HG03196 (cell line): ENCODE measurements around the gene MYH4.

Experiments used
- ATAC-seq: cut with Tn5 transposase; IDR thresholded peaks from one replicate; pipeline ENCODE4 v1.9.1; 2021; ENCODE audit not compliant: unreplicated experiment

MYH4 gene

DNA sequence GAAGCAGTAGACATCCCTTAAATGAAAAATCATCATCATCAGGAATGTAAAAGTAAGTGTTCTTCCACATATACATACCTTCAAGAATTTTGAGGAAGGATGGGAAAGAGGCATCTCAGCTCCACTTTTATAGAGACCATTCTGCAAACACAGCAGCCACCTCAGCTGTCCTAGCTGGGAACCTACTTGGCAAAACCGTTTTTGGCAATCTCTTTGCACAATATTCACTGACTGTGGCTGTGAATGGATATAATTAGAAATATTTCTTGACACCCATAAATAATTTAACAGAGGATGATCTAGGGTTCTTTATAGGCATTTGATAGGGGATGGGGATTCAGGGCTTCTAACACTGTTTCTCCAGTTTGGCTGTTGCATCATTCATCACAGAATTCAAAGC is at the start of gene MYH4:
MYH4 (minus strand) TSS at position 101 of the 400 bp plus-strand sequence. CDS start 2,814 bp downstream, outside the sequence.
- ATAC-seq: no peak

DNA sequence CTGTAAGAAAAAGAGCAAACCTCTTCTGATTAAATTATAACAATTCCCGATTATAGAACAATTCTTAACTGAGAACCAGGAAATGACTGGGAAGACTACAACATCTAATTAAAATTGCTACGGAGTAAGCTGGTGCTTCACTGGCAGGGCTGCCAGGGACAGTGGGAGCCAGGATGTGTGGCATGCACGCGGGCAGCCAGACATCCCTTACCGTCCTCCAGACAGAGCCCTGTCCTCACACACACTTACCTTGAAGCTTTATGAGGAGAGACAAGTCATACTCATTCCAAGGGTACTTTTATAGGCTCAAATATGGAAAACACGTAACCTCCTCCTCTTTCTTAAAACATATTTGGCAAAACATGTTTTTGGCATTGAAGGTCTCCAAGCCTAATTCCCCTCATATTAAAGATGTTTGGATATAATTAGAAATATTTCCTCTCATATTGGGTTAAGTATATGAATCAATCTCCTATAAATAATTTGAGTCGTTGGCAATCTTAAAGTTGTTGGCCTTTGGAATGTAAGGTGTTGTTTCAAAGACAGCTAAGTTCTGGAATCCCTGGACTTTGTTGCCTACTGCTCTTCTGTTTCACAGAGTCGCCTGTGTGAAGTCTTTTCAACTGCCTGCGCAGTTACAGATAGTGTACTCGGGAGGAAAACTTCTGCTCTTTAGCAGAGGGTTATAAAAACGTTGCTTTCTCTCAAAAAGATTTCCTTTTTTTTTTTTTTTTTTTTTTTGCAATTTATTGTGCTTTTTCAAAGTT is 49.1 kb upstream of the MYH4 start, which contains the start of gene MYH1:
MYH1 (minus strand) TSS at position 272 of the 767 bp plus-strand sequence. CDS start 1,900 bp downstream, outside the sequence.
- ATAC-seq: no peak

DNA sequence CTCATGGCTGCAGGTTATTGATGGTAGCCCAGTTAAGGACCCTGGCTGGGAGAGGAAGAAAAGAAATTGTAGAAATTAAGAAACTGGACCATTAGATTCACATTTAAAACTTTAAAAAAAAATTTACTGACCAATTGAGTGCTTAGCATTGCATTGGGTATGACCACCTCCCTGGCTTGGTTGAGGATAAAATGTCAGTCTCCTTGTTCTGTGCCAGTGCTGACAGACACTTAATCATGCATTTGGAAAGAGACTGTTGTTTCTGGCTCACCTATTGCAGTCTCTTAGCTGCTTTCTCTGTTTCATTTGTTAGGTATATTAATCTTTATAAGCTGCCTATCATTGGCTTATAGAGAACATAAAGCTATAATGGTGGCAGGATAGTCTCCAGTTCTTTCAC is 47.3 kb upstream of the MYH4 start:
- ATAC-seq: no peak

DNA sequence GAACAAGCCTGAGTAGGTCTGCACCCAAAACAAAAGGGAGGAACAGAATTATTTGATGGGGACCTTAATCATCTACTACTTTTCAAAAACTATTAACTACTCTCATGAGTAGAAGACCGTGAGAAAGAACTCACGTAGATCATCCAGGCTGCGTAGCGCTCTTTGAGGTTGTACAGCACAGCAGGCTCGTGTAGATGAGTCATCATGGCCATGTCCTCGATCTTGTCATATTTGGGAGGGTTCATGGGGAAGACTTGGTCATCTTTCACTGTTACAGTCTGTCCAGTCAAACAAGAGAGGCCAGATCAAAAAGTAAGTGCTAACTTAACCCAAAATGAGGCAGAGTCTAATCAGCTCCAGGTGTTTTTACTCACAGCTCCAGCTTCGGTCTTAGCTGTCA is 46.7 kb upstream of the MYH4 start:
- ATAC-seq: no peak

DNA sequence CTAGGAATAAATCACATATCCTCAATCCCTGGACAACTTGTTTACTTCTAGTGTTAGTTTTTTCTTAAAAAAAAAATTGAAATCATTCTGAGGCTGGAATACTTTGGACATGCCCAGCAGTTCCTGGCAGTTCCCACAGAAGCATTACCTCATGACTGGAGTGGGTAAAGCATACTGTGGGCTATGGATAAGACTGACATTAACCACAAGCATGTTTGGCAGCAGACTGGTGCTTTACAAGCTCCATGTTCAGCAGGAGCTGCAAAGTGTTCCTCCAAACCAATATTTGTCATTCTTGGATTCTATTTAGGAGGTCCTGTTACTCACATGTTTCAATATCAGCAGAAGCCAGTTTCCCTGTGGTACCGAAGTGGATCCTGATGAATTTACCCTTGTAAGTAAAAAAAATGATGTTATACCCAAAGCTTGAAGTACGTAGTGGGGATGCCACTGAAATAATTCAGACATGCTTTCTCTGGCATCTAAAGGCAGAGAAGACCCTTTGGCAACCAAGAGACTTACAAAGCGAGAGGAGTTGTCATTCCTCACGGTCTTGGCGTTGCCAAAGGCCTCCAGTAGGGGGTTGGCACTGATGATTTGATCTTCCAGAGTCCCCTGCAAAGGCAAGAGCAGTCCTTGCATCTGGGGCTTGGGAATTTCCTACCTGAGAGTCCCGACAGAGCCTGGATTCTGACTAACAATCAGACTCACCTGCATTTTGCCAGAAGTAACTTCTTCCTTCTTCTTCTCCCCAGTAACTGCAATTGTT is 44.1 kb upstream of the MYH4 start:
- ATAC-seq: no peak

DNA sequence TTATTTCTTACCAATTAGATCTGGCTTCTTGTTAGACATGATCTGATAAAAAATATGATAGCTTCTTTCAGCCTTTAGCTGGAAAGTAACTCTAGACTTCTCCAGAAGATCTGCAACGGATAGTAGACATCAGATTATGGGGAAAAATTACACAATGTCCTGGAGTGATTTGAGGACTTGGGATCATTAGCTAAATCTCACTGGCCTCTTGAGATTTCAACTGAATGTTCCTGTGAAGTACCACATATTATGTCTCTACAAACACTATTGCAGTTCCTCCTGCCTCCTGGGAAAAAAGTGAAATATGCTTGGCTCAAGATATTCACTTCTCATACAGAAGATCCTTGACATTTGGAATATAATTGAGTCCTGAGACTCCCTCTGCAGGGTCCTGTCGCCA is 43.5 kb upstream of the MYH4 start:
- no peak for ATAC-seq

DNA sequence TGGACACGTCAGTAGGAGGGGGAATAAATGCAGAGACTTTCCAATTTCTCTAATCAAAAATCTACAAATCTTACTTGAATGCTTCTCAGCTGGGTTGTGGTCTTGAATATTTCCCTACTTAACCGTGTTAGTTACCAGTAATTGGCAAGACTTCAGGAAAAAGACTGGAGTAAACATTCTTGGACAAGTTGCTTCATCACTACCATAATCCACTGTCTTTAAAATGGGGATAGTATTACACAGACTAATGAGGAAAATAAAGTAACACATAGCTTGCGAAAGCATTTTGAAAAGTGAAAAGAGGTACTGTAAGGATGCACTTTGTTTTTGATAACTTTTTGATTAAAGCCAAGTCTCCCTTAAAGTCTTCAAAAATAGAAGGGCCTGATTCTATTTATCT is 30.6 kb upstream of the MYH4 start:
- ATAC-seq: no peak

DNA sequence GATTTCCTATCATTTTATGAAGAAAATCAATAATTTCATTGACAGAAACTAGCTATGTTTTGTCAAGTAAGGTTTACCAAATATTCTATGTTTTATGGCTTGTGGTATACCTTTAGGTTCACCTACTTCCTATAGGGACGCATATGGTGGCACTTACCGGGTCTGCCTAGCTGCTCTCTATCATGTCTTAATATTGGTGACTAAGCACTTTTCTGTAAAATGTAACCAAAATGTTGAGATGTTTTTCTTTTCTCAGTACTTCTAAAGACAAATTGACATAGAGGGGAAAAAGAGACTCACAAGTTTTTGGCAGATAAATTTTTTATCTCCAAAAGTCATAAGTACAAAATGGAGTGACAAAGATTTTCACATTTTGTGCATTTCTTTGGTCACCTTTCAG is 22.6 kb upstream of the MYH4 start:
- no peak for ATAC-seq

DNA sequence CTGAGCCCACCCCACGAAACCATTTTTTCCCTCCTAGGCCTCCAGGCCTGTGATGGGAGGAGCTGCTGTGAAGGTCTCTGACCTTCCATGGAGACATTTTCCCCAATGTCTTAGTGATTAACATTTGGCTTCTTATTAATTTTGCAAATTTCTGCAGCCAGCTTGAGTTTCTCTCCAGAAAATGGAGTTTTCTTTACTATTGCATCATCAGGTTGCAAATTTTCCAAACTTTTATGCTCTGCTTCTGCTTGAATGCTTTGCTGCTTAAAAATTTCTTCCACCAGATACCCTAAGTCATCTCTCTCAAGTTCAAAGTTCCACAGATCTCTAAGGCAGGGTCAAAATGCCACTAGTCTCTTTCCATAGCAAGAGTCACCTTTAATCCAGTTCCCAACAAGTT is 12.9 kb upstream of the MYH4 start:
- ATAC-seq: no peak

DNA sequence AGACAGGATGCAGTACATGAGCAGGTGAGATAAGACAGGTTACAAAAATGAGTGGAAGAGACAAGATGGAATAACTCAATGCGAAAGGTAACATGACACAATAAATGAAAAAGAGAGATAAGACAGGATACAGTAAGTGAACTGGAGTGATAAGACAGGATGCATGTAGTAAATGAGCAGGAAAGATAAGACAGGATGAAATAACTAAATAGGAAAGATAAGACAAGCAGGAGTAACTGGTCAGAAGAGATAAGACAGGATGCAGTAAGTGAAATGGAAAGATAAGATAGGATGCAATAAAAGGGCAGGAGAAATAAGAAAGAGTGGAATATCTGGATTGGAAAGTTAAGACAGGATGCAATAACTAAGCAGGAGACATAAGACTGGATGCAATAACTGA is 8.3 kb upstream of the MYH4 start:
- no peak for ATAC-seq

DNA sequence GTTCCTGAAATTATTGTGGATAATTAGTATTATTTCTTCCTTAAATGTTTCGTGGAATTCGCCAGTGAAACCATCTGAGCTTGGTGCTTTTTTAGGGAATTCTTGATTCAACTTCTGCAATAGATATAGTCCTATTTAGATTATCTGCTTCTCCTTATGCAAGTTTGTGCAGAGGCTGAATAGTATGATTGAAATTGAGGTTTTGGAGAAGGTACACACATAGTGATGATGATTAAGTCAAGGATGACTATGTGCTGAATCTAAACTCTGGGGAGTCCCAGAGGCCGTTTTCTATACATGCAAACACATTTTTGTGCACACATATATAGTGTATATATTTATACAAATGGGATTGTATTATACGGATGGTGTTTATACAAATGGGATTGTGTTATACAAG is 5.2 kb upstream of the MYH4 start:
- no peak for ATAC-seq

DNA sequence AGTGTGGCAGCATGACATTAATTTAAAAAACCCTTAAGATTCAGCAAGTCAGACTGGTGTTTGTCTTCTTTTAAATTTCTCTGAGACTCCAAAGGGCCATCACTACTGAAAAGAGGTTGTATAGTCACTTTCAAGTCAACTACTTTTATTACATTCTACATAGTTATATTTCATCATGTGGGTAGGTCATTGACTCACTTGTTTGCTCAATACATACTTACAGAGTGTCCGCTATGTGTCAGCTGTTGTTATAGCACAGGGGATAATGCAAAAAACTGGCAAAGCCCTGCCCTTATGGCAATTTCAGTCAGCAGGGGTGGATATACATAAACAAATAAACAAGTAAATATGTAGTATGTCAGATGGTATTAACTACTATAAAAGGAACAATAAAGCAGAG is 2.5 kb upstream of the MYH4 start:
- ATAC-seq: no peak

DNA sequence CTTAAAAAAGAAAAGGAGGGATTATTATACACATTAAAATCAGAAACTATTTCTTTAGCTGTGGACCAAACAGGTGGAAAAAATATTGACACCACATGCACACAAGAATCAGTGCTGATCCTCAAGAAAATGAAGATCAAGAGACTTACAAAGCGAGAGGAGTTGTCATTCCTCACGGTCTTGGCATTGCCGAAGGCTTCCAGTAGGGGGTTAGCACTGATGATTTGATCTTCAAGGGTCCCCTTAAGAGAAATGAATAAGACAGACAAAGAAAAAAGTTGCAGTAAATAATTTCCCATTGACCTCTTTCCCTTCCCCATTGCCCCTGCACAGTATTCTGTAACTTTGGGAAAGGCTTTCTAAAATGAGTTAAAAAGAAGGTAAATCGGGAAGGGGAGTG is 6.0 kb downstream of the MYH4 start:
- ATAC-seq: no peak

DNA sequence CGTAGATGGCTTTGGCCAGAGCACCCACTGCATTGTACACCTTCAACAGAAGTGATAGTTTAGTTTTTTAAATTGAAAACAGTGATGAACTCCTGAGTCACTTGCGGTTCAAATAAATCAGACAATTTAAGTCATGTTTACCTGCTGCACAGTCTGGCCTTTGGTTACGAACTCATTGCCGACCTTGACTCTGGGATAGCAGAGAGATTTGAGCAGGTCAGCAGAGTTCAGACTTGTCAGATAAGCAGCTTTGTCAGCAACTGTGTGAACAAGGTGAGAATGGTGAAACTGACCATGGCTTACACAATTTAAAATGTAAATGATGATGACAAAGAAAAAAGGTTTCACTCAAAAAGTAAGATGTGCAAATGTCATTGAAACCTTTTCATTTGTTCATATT is 9.3 kb downstream of the MYH4 start:
- no peak for ATAC-seq

DNA sequence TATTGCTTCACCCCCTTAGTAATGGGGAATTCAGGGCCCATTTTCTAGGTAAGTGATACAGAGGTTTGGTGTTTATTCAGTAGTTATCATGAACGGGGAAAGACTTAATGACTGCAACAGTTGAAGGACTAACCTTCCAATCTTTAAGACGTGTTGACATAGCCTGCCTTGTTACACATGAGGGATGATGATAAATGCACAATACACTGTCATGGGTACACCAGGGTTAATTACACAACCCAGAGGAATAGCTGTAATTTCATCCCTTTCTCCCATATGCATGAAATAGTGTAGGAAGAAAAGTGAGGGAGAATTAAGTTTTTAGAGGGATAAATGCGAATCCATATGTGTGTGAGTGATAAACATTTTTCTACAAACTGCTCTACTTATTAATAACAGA is 10.7 kb downstream of the MYH4 start:
- ATAC-seq: no peak

DNA sequence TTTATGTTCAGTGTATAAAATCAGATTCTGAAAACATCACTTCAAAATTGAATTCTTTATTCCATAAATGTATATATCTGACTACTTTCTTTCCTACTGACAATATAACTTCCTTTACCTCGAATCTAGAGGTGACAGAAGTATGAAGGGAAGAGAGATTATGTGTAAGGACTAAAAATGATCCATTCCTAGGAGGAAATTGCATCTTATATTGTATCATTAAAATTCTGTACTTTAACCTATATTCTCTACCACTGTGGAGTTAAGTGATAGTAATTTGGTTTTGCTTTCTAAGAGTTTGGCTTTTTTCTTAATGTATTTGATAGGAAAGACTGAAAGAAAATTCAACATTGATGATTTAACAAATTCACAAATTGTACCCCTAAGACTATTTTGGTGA is 11.4 kb downstream of the MYH4 start:
- ATAC-seq: no peak

DNA sequence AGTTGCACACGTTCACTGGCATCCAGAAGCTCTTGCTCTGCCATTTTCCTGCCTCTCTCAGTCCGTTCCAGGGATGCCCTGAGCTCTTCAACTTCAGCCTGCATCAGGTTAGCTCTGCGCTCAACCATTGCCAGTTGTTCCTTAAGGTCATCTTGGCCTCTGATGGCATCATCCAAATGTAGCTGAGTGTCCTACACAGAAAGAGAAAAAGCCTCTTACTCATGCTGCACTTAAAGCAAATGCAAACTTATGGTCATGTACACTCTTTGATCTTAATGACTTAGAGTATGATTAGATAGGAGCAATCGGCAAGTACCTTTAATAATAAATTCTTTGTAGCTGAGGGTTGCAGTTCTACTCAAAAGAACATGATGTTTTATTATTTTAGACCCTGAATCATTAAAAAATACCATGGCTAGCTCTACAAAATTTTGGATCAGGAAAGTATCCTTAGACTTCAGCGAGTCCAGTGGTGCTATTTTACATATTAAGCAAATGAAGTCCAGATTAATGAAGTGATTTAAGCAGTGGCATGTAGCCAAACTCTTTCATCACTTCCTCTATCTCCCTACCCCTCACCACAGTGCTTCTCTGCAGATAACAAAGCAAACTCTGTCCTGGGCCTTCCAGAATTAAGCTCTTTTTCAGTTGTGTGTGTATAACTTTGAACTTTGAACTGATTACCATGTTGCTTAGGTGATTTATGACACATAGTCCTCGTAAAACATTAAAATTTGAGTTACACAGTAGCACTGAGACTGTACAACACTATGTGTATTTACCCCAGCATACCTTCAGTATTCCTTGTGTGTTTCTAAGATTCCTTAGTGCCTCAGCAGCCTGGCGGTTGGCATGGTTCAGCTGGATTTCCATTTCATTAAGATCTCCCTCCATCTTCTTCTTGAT is 22.1 kb downstream of the MYH4 start:
- ATAC-seq: no peak

DNA sequence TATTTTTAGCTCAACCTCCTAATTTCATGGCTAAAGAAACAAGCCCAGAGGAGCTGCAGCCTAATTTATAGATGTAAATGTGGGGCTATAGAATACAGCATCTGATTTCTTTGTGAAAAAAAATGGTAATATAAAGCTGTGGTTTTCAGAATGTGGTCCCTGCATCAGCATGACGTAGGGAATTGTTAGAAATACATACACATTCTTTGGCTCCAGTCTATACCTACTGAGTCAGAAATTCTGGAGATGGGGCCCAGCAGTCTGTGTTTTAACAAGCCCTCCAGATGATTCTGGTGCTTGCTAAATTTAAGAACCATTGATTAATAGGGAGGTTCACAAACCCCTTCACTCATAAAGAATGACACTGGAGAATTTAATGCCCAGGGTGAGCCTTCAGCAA is 29.5 kb downstream of the MYH4 start:
- ATAC-seq: no peak

DNA sequence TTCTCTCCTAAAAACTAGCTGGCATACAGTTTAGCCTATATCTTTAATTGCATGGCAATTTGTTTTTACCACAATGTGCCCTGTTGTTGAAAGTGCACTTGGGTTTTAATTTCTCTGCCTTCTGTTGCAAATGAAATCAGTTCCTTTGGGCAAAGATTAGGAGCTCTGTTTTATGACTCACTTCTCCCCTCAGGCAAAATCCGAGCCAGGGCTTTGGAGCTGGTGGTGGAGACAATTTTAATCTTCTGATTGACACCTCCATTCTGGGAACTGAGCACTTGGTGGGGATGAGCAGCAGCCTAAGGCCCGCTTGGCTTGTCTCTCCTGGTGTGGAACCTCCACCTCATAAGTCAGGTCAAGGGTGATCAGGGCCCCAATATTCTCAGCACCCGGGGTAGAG is 34.3 kb downstream of the MYH4 start:
- no peak for ATAC-seq

DNA sequence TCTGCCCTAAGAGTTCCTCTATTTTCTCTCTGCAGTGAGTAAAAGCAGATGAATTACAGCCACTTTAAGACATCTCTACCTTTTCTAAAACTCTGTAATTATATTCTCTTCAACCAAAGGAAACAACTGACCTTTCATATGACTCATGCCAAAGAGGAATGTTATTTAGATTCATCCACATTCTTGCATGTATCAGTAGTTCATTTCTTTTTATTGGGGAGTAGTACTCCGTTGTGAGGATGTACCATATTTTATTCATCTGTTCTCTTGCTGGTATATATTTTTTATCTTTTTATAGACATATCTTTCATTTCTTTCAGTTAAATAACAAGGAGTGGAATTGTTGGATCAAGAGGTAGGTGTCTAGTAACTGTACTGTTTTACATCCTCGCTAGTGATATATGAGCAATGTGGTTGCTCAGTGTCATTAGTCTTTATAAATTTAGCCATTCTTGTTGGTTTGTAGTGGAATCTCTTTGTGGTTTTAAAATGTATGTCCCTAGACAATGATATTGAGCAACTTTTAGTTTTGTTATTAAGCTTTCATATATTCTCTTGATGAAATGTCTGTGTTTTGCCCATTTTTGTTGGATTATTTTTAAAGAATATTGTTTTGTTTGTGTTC is 39.8 kb downstream of the MYH4 start:
- no peak for ATAC-seq

DNA sequence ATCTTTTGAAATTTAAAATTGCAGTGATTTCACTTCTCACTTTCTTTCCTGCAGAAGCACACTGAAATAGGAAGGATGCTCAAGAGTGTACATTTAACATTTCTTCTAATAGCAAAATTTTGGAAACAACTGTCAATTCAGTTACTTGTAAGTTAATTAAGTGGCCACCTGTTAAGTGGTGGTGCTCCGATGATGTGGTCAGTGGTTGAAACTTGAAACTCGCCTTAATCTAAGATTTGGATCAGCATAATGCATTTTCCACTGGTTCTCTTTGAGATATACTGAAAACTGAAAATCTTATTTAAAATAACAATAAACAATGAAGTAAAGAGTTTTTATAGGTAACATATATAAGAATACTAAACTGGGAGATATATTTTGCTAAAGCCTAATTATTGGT is 40.6 kb downstream of the MYH4 start:
- ATAC-seq: no peak
